Mammary epithelial cell (primary cell): ENCODE measurements around the gene TRIM38.

ENCODE experiments used
- EZH2 ChIP-seq: IDR thresholded peaks from 2 replicates; pipeline ENCODE4 v1.6.1; 2012; ENCODE audit warnings: low read length, inconsistent platforms, borderline replicate concordance
- TF ChIP-seq, protein P1 (sequence below), 2 donors: IDR thresholded peaks in 1 of 2; conservative IDR thresholded peaks in 1 of 2; 2 replicates each; pipeline ENCODE4 v1.5.1; 2011 to 2012; ENCODE audit warnings: inconsistent platforms in 2 of 2, low read length in 2 of 2, mild to moderate bottlenecking in 2 of 2, control low read depth in 1 of 2, low read depth in 1 of 2; ENCODE audit not compliant: insufficient read depth in 1 of 2; ENCODE audit errors: extremely low read depth in 1 of 2

DNA sequence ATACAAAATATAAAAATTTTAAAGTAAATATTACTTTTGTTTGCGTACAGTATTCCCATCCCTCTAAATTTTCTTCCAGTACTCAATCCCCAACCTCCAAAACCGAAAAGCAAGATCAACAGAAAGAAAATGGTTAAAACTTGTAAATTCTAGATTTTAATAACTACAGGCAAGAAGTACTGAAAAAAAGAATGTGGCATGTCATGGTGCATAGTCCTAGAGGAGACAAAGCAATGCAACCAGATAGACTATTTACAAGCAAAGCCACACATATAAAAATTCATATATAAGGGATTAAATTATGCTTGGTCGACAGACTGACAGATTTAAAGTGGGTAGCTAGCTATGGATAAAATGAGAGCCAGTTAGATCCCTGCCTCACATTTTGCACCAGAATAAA, 68.1 kb downstream of the TRIM38 start:
- TF ChIP-seq, protein P1, sequence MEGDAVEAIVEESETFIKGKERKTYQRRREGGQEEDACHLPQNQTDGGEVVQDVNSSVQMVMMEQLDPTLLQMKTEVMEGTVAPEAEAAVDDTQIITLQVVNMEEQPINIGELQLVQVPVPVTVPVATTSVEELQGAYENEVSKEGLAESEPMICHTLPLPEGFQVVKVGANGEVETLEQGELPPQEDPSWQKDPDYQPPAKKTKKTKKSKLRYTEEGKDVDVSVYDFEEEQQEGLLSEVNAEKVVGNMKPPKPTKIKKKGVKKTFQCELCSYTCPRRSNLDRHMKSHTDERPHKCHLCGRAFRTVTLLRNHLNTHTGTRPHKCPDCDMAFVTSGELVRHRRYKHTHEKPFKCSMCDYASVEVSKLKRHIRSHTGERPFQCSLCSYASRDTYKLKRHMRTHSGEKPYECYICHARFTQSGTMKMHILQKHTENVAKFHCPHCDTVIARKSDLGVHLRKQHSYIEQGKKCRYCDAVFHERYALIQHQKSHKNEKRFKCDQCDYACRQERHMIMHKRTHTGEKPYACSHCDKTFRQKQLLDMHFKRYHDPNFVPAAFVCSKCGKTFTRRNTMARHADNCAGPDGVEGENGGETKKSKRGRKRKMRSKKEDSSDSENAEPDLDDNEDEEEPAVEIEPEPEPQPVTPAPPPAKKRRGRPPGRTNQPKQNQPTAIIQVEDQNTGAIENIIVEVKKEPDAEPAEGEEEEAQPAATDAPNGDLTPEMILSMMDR (conservative IDR thresholded peaks at IDR 0.05 in 1 of 2, IDR thresholded peaks at IDR 0.05 in 1 of 2; ENCODE audit: extremely low read depth in 1 of 2, insufficient read depth in 1 of 2, low read depth in 1 of 2, low read length in 2 of 2) = no peak
- TF ChIP-seq EZH2 = no peak
